GM12864 (cell line): ENCODE measurements around the gene SUCLG2.

Experiments used
- DNase-seq: peaks from one replicate; pipeline ENCODE4 v3.0.0-alpha.2; 2011; ENCODE audit warnings: low read depth
- H3K4me3 ChIP-seq: 2 replicates; pipeline ENCODE4 v1.5.1; 2011; ENCODE audit warnings: mild to moderate bottlenecking, low read depth, low read length, control low read depth
- CTCF ChIP-seq: IDR thresholded peaks from 2 replicates; pipeline ENCODE4 v1.5.1; 2011; ENCODE audit warnings: low read depth, mild to moderate bottlenecking, moderate library complexity, low read length, control low read depth, inconsistent platforms; ENCODE audit errors: missing control alignments

The SUCLG2 gene, protein sequence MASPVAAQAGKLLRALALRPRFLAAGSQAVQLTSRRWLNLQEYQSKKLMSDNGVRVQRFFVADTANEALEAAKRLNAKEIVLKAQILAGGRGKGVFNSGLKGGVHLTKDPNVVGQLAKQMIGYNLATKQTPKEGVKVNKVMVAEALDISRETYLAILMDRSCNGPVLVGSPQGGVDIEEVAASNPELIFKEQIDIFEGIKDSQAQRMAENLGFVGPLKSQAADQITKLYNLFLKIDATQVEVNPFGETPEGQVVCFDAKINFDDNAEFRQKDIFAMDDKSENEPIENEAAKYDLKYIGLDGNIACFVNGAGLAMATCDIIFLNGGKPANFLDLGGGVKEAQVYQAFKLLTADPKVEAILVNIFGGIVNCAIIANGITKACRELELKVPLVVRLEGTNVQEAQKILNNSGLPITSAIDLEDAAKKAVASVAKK

GRCh38 chr3:67654099-67654843 lies at the start of gene SUCLG2:
Gene SUCLG2, minus strand, starts transcription at chr3:67654612. Its CDS starts 26 bp downstream, at chr3:67654586.
- peak; percentile 52 for DNase-seq

GRCh38 chr3:67700596-67700995 lies 46.2 kb upstream of the SUCLG2 start:
- no peak for DNase-seq
- TF ChIP-seq CTCF, result no peak

More at GRCh38 chr3:67654099-67654843, at the start of gene SUCLG2:
- peak within 1 kb of the TSS; percentile 95 for H3K4me3 ChIP-seq
- no peak for TF ChIP-seq CTCF

DNA sequence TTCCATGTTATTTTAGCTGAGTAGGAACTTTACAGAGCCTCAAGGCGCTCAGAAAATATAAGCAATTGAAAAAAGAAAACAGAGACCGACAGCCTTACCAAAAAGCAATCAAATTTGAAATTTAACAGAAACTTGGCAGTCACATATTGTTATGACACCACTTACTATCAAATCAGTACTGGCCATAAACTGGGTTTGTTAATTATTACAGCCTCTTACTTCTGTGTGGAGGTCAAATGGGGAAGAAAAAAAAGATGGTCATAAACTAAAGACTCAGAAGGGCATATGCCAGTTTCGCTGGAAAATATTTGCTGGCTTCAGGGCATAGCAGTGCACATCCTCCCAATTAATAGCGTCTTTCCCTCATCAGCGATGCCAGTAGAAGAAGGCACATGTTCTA lies 45.5 kb upstream of the SUCLG2 start:
- no peak for TF ChIP-seq CTCF
- no peak for DNase-seq

More at GRCh38 chr3:67700596-67700995, 46.2 kb upstream of the SUCLG2 start:
- H3K4me3 ChIP-seq, result no peak overlapping the region

GRCh38 chr3:67692621-67693020 lies 38.2 kb upstream of the SUCLG2 start:
- H3K4me3 ChIP-seq, result no peak overlapping the region
- DNase-seq, result no peak
- TF ChIP-seq CTCF, result no peak

More for the DNA sequence above, 45.5 kb upstream of the SUCLG2 start:
- H3K4me3 ChIP-seq, result no peak overlapping the region

GRCh38 chr3:67691926-67692325 lies 37.5 kb upstream of the SUCLG2 start:
- no peak overlapping the region for H3K4me3 ChIP-seq
- TF ChIP-seq CTCF, result no peak
- DNase-seq, result no peak

GRCh38 chr3:67691207-67691606 lies 36.8 kb upstream of the SUCLG2 start:
- H3K4me3 ChIP-seq, result no peak overlapping the region
- no peak for DNase-seq
- no peak for TF ChIP-seq CTCF
